HG02678 (cell line): ENCODE measurements around the gene SLX4IP.

ENCODE experiments used
- ATAC-seq: cut with Tn5 transposase; IDR thresholded peaks from one replicate; pipeline ENCODE4 v1.9.1; 2021; ENCODE audit warnings: mild to moderate bottlenecking, moderate library complexity; ENCODE audit not compliant: unreplicated experiment

The SLX4IP gene

DNA sequence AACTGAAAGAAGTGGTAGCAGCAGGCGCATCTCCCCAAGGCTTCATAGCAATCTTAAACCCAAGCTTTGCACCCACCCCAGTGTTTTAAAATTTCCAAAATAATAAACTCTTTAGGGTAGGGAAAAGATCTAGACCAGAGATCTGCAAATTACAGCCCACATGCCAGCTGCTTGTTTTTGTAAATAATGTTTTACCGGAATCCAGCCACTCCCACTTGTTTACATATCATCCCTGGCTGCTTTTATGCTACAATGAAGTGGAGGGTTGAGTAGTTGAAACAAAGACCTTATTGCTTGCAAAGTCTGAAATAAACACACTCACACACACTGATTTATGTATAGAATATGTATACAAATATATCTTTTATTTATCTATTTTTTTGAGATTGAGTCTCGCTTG lies 30.0 kb downstream of the SLX4IP start:
- no peak for ATAC-seq

GRCh38 chr20:10466325-10466724 lies 31.2 kb downstream of the SLX4IP start:
- ATAC-seq = no peak

- no peak for ATAC-seq
Measured at GRCh38 chr20:10466855-10467254, 31.8 kb downstream of the SLX4IP start.

- ATAC-seq = no peak
Measured at GRCh38 chr20:10467681-10468339, 32.7 kb downstream of the SLX4IP start.

GRCh38 chr20:10468340-10468845 lies 33.3 kb downstream of the SLX4IP start:
- ATAC-seq = no peak

DNA sequence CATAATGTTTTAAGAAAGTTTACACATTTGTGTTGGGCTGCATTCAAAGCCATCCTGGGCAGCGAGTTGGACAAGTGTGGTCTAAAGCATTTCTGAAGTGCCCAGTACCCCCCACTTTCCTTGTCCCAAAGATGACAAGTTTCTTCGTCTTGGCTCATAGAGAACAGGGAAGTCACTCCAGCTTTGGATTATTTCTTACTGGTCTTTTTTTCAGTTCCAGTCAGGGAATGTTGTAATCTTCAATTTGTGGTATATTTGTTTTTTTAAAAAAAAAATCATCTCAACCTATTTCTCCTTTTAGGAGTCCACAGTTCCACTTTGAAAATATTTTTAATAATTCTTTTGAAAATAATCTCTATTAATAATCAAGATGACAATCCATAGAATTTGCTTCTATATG lies 34.0 kb downstream of the SLX4IP start:
- ATAC-seq = no peak

DNA sequence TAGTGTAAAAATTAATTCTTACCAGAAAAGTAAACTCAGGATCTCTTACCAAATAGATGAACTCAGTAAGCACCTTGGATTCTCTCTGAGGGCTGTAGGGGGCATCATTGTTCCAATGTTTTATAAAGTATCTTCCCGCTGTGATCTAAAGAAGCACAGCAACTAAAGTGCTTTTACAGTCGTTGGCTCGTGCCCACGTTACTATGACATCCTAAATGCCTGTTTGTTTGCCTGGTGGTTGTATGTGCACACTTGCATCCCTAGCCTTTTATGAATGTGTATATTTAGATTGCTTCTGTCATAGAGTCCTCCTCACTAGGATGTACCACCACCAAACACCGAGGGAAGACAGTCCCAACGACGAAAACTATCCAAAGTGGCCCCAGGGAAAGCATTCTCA lies 34.5 kb downstream of the SLX4IP start:
- ATAC-seq = peak; percentile 44

DNA sequence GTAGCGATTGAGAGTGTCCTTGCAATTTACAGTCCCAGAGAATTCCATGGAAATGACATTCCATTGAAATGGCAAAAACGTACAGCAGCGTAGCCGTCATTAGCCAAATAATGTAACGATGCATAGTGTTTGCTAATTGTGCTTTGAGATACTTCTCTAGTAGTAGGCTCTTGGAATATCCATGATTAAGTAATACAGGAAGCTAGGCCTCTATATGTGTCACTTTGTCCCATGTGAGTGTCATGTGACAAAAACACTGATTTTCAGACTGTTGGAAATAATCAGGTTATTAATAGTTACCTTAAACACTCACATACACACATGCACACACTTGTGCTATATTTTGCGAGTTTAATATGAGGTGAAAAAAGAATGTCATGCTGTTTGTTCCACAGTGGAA lies 35.2 kb downstream of the SLX4IP start:
- ATAC-seq = no peak

DNA sequence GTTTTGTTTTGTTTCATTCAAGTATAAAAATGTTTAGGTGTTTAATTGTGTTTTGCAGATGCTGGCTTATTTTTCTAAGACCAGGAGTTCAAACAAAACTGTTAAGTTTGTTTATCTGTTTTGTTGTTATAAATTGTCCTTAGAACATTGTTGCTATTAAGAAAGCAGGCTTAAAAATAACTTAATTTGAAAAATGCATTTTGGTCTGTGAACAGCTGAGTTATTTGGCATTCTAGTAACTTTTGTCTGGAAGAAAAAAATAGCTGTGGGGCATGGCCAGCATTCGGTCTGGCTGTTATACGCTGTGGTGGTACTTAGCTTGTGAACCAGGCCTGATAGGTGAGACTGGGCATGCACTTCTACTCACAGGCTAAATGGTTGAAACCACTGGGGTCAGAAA lies 37.8 kb downstream of the SLX4IP start:
- ATAC-seq = no peak

DNA sequence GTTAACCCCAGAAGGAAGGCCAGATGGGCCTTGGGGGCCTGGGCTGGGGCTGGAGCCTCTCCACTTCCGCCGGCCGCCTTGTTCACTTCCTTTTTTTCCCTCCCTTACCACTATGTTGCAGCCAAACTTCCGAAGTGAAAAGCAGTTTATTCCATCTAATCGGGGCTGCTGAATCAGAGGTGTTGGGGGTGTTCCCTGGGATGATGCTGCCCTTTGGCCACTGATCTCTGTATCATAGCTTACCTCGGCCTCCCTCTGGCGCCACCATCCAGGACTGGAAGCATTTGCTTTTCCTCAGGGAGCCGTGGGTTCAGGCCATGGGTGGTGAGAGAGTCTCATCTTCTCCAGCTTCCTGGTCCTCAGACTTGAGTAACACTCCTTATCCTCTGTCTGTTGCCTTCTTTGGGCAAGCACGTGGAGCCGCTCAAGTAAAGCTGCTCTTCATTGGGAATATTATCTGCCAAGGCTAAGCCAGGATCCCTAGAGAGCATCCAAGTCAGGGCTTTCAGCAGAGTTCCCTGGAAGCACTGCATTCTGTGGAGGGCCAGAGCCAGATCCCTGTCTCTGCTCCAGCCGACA lies 39.6 kb downstream of the SLX4IP start:
- no peak for ATAC-seq

GRCh38 chr20:10475225-10475624 lies 40.1 kb downstream of the SLX4IP start:
- ATAC-seq = no peak

DNA sequence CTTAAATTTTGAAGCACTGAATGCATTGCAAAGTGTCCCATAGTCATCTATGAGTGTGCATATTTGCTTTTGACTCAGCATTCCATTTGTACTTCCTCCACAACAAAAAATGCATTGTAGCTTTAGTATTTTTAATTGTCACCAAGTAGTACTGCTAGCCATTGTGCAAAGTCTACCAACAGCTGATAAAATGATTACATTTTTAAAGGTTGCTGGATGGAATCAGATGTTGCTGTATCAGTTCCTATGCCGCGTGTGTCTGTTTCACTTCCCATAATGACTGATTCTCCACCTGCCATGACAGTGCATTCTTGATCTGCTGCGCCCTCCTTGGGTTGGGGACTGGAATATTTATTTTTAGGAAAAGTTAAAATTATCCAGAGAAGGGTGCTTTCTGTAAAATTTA lies 41.2 kb downstream of the SLX4IP start:
- ATAC-seq = peak; percentile 79

DNA sequence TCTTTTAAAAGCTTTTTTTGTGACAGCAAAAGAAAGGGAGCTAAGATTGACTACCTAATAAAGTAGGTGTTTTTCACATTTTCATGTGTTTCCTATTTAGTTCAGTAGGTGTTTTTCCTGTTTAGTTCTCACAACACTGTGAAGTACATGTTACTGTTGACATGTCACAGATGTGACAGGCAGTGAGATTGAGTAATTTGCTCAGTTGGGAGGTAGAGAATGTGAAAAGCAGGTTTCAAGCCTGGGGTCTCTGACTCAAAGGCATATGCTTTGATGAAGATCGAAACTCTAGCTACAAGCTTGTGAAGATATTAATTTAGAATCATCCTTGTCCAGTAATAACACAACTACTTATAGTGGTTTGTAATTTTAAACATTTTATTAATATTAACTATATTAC lies 43.1 kb downstream of the SLX4IP start:
- peak; percentile 51 for ATAC-seq

DNA sequence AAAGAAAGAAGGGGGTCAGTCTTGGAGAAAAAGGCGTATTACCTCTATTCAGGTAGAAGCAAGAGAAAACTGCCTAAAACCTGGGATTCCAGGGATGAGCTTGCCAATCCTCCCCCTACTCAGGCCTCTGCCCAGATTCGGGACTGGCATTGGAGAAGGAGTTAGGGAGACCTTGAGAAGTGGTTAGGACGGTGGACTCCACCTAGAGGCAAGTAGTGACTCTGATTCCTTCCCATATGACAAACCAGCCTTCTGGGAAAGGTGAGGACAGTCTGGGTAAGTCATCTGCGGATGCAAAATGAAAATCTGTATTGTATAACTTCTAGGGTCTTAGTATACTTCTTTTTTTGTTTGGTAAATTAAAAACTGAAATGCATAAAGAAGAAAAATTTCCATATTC lies 43.8 kb downstream of the SLX4IP start:
- ATAC-seq = no peak

GRCh38 chr20:10481676-10482075 lies 46.6 kb downstream of the SLX4IP start:
- no peak for ATAC-seq

- no peak for ATAC-seq
Measured at GRCh38 chr20:10483691-10484090, 48.6 kb downstream of the SLX4IP start.

GRCh38 chr20:10487142-10488136 lies 52.3 kb downstream of the SLX4IP start:
- ATAC-seq = no peak

DNA sequence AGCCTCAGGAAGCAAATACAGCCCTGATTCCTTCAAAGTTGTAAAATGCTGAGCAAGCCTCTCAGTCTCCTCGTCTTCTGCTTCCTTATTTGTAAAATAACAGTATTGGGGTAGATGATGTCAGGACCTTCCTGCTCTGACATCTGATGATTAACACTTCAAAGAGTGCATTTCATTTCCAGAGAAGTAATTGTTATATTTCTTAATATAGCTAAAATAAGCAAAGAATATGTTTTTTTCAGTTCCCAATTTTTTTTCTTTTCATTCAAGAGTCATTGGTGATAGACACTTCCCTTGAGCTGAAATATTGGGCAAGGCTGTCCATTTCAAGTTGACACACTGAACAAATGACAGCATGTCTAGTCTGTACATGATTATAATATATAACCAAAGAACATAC lies 53.4 kb downstream of the SLX4IP start:
- no peak for ATAC-seq

DNA sequence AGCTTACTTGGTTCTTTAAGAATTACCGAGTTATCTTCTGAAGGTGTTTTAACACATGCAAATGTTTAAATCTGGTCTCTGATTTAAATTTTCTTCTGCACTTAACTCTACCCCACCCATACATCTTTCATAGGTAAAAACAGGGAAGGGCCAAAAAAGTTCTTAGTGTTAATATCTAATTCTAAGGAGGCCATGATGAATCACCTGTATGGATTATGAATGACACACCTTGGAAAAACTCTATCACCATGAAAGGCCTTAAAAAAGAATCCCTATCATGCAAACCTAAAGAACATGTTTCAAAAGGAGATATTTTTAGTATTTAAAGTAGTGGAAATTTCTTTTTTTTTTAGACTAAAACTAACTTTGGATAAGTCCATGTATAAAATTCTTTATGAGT lies 54.7 kb downstream of the SLX4IP start:
- no peak for ATAC-seq

- ATAC-seq = no peak
Measured at GRCh38 chr20:10490257-10490656, 55.2 kb downstream of the SLX4IP start.

DNA sequence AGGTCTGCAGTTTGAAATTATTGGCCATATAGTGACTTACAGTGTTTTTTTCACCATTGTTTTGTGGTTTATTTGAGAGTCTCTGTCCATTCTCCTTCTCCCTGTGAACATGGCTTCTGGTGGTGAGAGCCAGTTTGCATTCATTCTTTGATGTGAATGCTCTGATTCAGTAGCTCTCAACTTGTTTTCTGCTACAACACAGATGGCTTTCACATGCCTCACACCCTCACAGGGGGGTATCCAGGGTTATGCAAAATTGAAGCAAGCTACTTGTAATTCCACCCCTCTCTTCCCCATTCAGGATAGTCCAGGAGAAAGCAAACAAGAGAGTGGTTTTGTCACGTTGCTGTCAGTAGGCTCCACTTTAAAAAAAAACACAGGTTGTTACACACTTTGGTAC lies 55.6 kb downstream of the SLX4IP start:
- ATAC-seq = no peak

DNA sequence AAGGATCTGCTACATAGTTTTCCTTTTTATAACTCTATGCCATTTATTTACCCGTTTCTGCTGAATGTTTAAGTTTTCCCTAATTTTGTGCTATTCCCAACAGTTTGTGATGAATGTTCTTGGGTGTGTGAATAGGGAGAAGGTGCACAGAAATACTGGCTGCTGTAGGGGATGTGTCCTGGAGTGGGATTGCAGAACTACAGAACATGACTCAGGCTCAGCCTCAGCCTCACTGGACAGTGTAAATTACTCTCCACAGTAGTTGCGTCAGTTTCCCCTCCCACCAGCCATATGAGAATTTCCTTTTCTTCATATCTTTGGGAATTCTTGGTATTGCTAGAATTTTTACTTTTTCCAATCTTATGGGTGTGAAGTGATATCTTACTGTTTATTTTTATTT lies 57.0 kb downstream of the SLX4IP start:
- no peak for ATAC-seq
